ENCODE results near the gene MCHR1. TPM values are rescaled to one million over a fixed set of nuclear protein-coding genes. Genes with fewer than 3 reads are reported as not detected.
"Not testable (repeated sequence)": the region's sequence is repeated elsewhere in the genome, so short reads cannot be mapped to it uniquely, and the experiment has no call there.

MCHR1 gene
- total and polyA plus RNA-seq, 2 experiments from 2014 or later: 0.91 to 2.4 TPM

DNA sequence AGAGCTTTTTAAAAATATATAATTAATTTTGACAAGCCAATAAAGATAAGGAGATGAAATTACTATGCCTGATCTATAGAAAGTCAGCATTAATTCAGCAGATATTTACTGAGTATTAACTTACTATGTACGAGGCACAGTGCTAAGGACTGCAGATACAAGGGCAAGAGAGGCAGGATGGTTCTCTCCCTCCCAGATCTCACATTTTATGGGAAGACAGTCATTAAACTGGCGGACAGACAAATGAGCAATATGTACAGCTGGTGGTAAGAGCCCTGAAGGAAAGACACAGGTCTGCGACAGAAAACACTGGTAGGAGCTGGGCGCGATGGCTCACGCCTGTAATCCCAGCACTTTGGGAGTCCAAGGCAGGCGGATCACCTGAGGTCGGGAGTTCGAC is 36.8 kb downstream of the MCHR1 start:
- Histone ChIP-seq H3K36me3 (ENCODE audit: insufficient read depth) (no peaks in the 10 kb centered on the region), H2AFZ (no peak overlapping the region), H4K20me1 (replicated peaks; ENCODE audit: insufficient read depth) (no peaks in the 10 kb centered on the region), H3K4me1 (ENCODE audit: insufficient read depth) (peaks cover 24% of the 10 kb centered on the region), H3F3A (replicated peaks; ENCODE audit: low read depth) (peaks cover 20% of the 10 kb centered on the region), H3K79me2 (replicated peaks; ENCODE audit: insufficient read depth) (no peaks in the 10 kb centered on the region), H3K27me3 (ENCODE audit: insufficient read depth) (no peaks in the 10 kb centered on the region), H3K4me2 (no peak overlapping the region), H3K27ac (ENCODE audit: low read depth) (no peak overlapping the region), H3K9me2 (ENCODE audit: insufficient read depth) (0 out of 2 replicates have a peak, but pooled peaks cover 3% of the 10 kb centered on the region), H3K4me3 (no peak overlapping the region)
- Mint-ChIP-seq H3K36me3 (ENCODE audit: low read depth) (no peaks in the 10 kb centered on the region), H3K9me3 (no peaks in the 10 kb centered on the region), H3K4me1 (peaks cover 28% of the 10 kb centered on the region), H3K27me3 (ENCODE audit: insufficient read depth, low read depth, poor library complexity) (peaks cover 10% of the 10 kb centered on the region), H3K27ac (no peak overlapping the region), H3K4me3 (no peak overlapping the region)
- DNase-seq (ENCODE audit: low spot score): no peak
- no peak for ATAC-seq
- TF ChIP-seq EZH2phosphoT487 (IDR thresholded peaks at IDR 0.05; ENCODE audit: unreplicated experiment) (no peak), NANOG (IDR thresholded peaks at IDR 0.05; ENCODE audit: borderline replicate concordance) (no peak), EZH2 (IDR thresholded peaks at IDR 0.05; ENCODE audit: low read depth, unreplicated experiment) (no peak), POLR2AphosphoS5 (IDR thresholded peaks at IDR 0.05; ENCODE audit: low read depth) (no peak), ZNF331 (CRISPR knock-in tag; IDR thresholded peaks at IDR 0.05; ENCODE audit: low read depth) (no peak)
- TF ChIP-seq, protein P1, sequence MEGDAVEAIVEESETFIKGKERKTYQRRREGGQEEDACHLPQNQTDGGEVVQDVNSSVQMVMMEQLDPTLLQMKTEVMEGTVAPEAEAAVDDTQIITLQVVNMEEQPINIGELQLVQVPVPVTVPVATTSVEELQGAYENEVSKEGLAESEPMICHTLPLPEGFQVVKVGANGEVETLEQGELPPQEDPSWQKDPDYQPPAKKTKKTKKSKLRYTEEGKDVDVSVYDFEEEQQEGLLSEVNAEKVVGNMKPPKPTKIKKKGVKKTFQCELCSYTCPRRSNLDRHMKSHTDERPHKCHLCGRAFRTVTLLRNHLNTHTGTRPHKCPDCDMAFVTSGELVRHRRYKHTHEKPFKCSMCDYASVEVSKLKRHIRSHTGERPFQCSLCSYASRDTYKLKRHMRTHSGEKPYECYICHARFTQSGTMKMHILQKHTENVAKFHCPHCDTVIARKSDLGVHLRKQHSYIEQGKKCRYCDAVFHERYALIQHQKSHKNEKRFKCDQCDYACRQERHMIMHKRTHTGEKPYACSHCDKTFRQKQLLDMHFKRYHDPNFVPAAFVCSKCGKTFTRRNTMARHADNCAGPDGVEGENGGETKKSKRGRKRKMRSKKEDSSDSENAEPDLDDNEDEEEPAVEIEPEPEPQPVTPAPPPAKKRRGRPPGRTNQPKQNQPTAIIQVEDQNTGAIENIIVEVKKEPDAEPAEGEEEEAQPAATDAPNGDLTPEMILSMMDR (conservative IDR thresholded peaks at IDR 0.05; ENCODE audit: low read depth in 2 of 2): no peak
- TF ChIP-seq, protein P2, sequence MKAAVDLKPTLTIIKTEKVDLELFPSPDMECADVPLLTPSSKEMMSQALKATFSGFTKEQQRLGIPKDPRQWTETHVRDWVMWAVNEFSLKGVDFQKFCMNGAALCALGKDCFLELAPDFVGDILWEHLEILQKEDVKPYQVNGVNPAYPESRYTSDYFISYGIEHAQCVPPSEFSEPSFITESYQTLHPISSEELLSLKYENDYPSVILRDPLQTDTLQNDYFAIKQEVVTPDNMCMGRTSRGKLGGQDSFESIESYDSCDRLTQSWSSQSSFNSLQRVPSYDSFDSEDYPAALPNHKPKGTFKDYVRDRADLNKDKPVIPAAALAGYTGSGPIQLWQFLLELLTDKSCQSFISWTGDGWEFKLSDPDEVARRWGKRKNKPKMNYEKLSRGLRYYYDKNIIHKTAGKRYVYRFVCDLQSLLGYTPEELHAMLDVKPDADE (IDR thresholded peaks at IDR 0.05): no peak
- TF ChIP-seq, protein P3, sequence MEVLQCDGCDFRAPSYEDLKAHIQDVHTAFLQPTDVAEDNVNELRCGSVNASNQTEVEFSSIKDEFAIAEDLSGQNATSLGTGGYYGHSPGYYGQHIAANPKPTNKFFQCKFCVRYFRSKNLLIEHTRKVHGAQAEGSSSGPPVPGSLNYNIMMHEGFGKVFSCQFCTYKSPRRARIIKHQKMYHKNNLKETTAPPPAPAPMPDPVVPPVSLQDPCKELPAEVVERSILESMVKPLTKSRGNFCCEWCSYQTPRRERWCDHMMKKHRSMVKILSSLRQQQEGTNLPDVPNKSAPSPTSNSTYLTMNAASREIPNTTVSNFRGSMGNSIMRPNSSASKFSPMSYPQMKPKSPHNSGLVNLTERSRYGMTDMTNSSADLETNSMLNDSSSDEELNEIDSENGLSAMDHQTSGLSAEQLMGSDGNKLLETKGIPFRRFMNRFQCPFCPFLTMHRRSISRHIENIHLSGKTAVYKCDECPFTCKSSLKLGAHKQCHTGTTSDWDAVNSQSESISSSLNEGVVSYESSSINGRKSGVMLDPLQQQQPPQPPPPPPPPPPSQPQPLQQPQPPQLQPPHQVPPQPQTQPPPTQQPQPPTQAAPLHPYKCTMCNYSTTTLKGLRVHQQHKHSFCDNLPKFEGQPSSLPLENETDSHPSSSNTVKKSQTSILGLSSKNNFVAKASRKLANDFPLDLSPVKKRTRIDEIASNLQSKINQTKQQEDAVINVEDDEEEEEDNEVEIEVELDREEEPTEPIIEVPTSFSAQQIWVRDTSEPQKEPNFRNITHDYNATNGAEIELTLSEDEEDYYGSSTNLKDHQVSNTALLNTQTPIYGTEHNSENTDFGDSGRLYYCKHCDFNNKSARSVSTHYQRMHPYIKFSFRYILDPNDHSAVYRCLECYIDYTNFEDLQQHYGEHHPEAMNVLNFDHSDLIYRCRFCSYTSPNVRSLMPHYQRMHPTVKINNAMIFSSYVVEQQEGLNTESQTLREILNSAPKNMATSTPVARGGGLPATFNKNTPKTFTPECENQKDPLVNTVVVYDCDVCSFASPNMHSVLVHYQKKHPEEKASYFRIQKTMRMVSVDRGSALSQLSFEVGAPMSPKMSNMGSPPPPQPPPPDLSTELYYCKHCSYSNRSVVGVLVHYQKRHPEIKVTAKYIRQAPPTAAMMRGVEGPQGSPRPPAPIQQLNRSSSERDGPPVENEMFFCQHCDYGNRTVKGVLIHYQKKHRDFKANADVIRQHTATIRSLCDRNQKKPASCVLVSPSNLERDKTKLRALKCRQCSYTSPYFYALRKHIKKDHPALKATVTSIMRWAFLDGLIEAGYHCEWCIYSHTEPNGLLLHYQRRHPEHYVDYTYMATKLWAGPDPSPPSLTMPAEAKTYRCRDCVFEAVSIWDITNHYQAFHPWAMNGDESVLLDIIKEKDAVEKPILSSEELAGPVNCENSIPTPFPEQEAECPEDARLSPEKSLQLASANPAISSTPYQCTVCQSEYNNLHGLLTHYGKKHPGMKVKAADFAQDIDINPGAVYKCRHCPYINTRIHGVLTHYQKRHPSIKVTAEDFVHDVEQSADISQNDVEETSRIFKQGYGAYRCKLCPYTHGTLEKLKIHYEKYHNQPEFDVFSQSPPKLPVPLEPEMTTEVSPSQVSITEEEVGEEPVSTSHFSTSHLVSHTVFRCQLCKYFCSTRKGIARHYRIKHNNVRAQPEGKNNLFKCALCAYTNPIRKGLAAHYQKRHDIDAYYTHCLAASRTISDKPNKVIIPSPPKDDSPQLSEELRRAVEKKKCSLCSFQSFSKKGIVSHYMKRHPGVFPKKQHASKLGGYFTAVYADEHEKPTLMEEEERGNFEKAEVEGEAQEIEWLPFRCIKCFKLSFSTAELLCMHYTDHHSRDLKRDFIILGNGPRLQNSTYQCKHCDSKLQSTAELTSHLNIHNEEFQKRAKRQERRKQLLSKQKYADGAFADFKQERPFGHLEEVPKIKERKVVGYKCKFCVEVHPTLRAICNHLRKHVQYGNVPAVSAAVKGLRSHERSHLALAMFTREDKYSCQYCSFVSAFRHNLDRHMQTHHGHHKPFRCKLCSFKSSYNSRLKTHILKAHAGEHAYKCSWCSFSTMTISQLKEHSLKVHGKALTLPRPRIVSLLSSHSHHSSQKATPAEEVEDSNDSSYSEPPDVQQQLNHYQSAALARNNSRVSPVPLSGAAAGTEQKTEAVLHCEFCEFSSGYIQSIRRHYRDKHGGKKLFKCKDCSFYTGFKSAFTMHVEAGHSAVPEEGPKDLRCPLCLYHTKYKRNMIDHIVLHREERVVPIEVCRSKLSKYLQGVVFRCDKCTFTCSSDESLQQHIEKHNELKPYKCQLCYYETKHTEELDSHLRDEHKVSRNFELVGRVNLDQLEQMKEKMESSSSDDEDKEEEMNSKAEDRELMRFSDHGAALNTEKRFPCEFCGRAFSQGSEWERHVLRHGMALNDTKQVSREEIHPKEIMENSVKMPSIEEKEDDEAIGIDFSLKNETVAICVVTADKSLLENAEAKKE (CRISPR knock-in tag; IDR thresholded peaks at IDR 0.05): no peak

DNA sequence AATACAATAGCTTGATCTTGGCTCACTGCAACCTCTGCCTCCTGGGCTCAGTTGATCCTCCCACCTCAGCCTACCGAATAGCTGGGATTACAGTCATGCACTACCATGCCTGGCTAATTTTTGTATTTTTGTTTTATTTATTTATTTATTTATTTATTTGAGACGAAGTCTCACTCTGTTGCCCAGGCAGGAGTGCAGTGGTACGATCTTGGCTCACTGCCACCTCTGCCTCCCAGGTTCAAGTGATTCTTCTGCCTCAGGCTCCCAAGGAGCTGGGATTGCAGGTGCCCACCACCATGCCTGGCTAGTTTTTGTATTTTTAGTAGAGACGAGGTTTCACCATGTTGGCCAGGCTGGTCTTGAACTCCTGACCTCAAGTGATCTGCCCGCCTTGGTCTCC is 38.4 kb downstream of the MCHR1 start:
- not testable (repeated sequence) for H3K4me3 ChIP-seq; H3K27me3 ChIP-seq (ENCODE audit: insufficient read depth); H3K27ac Mint-ChIP-seq; H3K27ac ChIP-seq (ENCODE audit: low read depth); DNase-seq (ENCODE audit: low spot score); H3K36me3 ChIP-seq (ENCODE audit: insufficient read depth); H3K9me3 Mint-ChIP-seq; H3K36me3 Mint-ChIP-seq (ENCODE audit: low read depth); H3K4me3 Mint-ChIP-seq; H2AFZ ChIP-seq; H3K9me2 ChIP-seq (ENCODE audit: insufficient read depth); H4K20me1 ChIP-seq (replicated peaks; ENCODE audit: insufficient read depth); H3K4me2 ChIP-seq; ATAC-seq; H3K79me2 ChIP-seq (replicated peaks; ENCODE audit: insufficient read depth)
- peaks cover 15% of the 10 kb centered on the region for H3F3A ChIP-seq (replicated peaks; ENCODE audit: low read depth)
- peaks cover 37% of the 10 kb centered on the region for H3K4me1 ChIP-seq (ENCODE audit: insufficient read depth)
- H3K4me1 Mint-ChIP-seq: peaks cover 32% of the 10 kb centered on the region
- H3K27me3 Mint-ChIP-seq (ENCODE audit: insufficient read depth, low read depth, poor library complexity): peaks cover 16% of the 10 kb centered on the region

Measured in GM23338 (cell line).